Panc1 (cell line): ENCODE data around the gene SLC36A3. TPM values are rescaled to one million over a fixed set of nuclear protein-coding genes. Genes with fewer than 3 reads are reported as not detected.

Source experiments
- ATAC-seq: fragments of 200-7000 bp; cut with Tn5 transposase; 2 replicates; pipeline ENCODE4 v1.9.1; 2020; ENCODE audit warnings: mild to moderate bottlenecking, moderate library complexity
- BruUV-seq: library from RNA; stranded (reverse); fragments of 400-500 nt; replicated peaks from 2 replicates; lab custom pipeline; 2021; lab: Mats Ljungman, UMichigan
- CTCF ChIA-PET: fragments of 300-600 bp; sonication (Branson Sonifier 250); formaldehyde crosslinking; loops from one replicate; lab custom pipeline; 2022; ENCODE audit warnings: antibody characterized with exemption; lab: Charles Lee
- POLR2A ChIA-PET: fragments of 300-600 bp; sonication (Branson Sonifier 250); formaldehyde crosslinking; loops from one replicate; lab custom pipeline; 2022; ENCODE audit warnings: antibody characterized with exemption; lab: Charles Lee
- DNase-seq: peaks from one replicate; pipeline ENCODE4 v3.0.0-alpha.2; 2010; ENCODE audit warnings: low read depth, low spot score
- H3K27ac ChIP-seq: 2 replicates; pipeline ENCODE4 v1.5.1; 2011; ENCODE audit warnings: mild to moderate bottlenecking, low read length, inconsistent platforms
- H3K27me3 ChIP-seq: fragments of 200-500 bp; sonication (Bioruptor generic); 2 replicates; pipeline ENCODE4 v1.6.0; 2014; ENCODE audit warnings: low read length, inconsistent platforms; ENCODE audit not compliant: control insufficient read depth, insufficient read depth
- H3K36me3 ChIP-seq: fragments of 200-500 bp; sonication (Bioruptor generic); 2 replicates; pipeline ENCODE4 v1.5.1; 2014; ENCODE audit warnings: inconsistent platforms, mild to moderate bottlenecking, low read length, moderate library complexity; ENCODE audit not compliant: control insufficient read depth, insufficient read depth
- H3K4me1 ChIP-seq: 2 replicates; pipeline ENCODE4 v1.5.1; 2011; ENCODE audit warnings: inconsistent platforms, mild to moderate bottlenecking, low read length, moderate library complexity; ENCODE audit not compliant: control insufficient read depth, insufficient read depth
- H3K4me3 ChIP-seq, 2 experiments: 2 replicates each; pipeline ENCODE4 v1.5.1; 2011 to 2012; ENCODE audit warnings: low read depth in 2 of 2, low read length in 2 of 2, mild to moderate bottlenecking in 2 of 2, inconsistent platforms in 1 of 2, moderate library complexity in 1 of 2
- H3K9me3 ChIP-seq: fragments of 200-500 bp; sonication (Bioruptor generic); 2 replicates; pipeline ENCODE4 v1.5.1; 2014; ENCODE audit warnings: low read depth, mild to moderate bottlenecking, inconsistent platforms, low read length, moderate library complexity; ENCODE audit not compliant: control insufficient read depth, insufficient read depth
- CTCF ChIP-seq: fragments of 450-650 bp; IDR thresholded peaks from 2 replicates; pipeline ENCODE4 v1.5.1; 2017; ENCODE audit warnings: mild to moderate bottlenecking
- POLR2AphosphoS5 ChIP-seq: IDR thresholded peaks from 2 replicates; pipeline ENCODE4 v1.6.1; 2012; ENCODE audit warnings: mild to moderate bottlenecking, low read depth, low read length, moderate library complexity
- REST ChIP-seq, 2 experiments: IDR thresholded peaks; 2 replicates each; pipeline ENCODE4 v1.6.1; 2011 to 2012; ENCODE audit warnings: low read depth in 2 of 2, control low read depth in 1 of 2, low read length in 1 of 2, mild to moderate bottlenecking in 1 of 2, moderate library complexity in 1 of 2; ENCODE audit not compliant: insufficient read depth in 1 of 2
- SIN3A ChIP-seq: IDR thresholded peaks from 2 replicates; pipeline ENCODE4 v1.6.1; 2012; ENCODE audit warnings: low read depth, mild to moderate bottlenecking, low read length, moderate library complexity, borderline replicate concordance; ENCODE audit not compliant: insufficient read depth
- TCF7L2 ChIP-seq: IDR thresholded peaks from 2 replicates; pipeline ENCODE4 v1.6.1; 2011; ENCODE audit warnings: mild to moderate bottlenecking, low read depth, low read length, inconsistent platforms
- in situ Hi-C: cut with HindIII; loops from 2 replicates; pipeline ENCODE4 v1.10.0; 2016; ENCODE audit warnings: low sequenced_read_pairs, low pct_unique_long_range_greater_than_20kb
- intact Hi-C: fragments of 100-400 bp; cut with micrococcal nuclease; formaldehyde crosslinking; loops from one replicate; pipeline ENCODE4 v1.10.0; 2022; ENCODE audit not compliant: unreplicated experiment
- total RNA-seq: library from RNA; stranded (reverse); gene quantifications from one replicate; pipeline ENCODE4 v1.2.1, GENCODE V29; 2021; ENCODE audit not compliant: unreplicated experiment

The SLC36A3 gene
- total RNA-seq, 1 experiment from 2014 or later: not detected

GRCh38 chr5:151344088-151344487 is 40.5 kb upstream of the SLC36A3 start:
- Histone ChIP-seq H3K36me3 (no peaks in the 10 kb centered on the region), H3K4me1 (no peaks in the 10 kb centered on the region), H3K4me3 (no peak overlapping the region), H3K27ac (no peak overlapping the region), H3K27me3 (peaks cover 11% of the 10 kb centered on the region), H3K9me3 (no peaks in the 10 kb centered on the region)
- no TSS peak for BruUV-seq
- DNase-seq (no peak), ATAC-seq (no peak)
- ChIA-PET CTCF (no interaction called here), POLR2A (no interaction called here)
- TF ChIP-seq CTCF (no peak), SIN3A (no peak), REST (IDR thresholded peaks at IDR 0.05; ENCODE audit: insufficient read depth in 1 of 2, low read depth in 2 of 2, low read length in 1 of 2) (no peak), POLR2AphosphoS5 (no peak), TCF7L2 (no peak)
- in situ Hi-C loops: no loop called here
- intact Hi-C loops: no loop called here

- ChIA-PET POLR2A (no interaction called here), CTCF (no interaction called here)
- no peaks in the 10 kb centered on the region for H3K36me3 ChIP-seq
- H3K4me1 ChIP-seq: no peaks in the 10 kb centered on the region
- no peaks in the 10 kb centered on the region for H3K9me3 ChIP-seq
- intact Hi-C loops (no loop called here), in situ Hi-C loops (no loop called here)
- no peak overlapping the region for H3K27ac ChIP-seq
- H3K4me3 ChIP-seq: no peak overlapping the region
- H3K27me3 ChIP-seq: peaks cover 10% of the 10 kb centered on the region
- DNase-seq (no peak), ATAC-seq (no peak)
- TF ChIP-seq REST (IDR thresholded peaks at IDR 0.05; ENCODE audit: insufficient read depth in 1 of 2, low read depth in 2 of 2, low read length in 1 of 2) (no peak), CTCF (no peak)
- no TSS peak for BruUV-seq
Measured at GRCh38 chr5:151340004-151340403, 36.4 kb upstream of the SLC36A3 start.
